NCI-H146 treated with DMSO at 0.1 percent for 48 hours (cell line): Measurements from ENCODE around the gene NDUFB3.
"Not testable (repeated sequence)": the region's sequence is repeated elsewhere in the genome, so short reads cannot be mapped to it uniquely, and the experiment has no call there.

Source experiments
- DNase-seq: peaks from one replicate; lab custom pipeline; 2025; ENCODE audit not compliant: unreplicated experiment; lab: John Stamatoyannopoulos, UW

The NDUFB3 gene

DNA sequence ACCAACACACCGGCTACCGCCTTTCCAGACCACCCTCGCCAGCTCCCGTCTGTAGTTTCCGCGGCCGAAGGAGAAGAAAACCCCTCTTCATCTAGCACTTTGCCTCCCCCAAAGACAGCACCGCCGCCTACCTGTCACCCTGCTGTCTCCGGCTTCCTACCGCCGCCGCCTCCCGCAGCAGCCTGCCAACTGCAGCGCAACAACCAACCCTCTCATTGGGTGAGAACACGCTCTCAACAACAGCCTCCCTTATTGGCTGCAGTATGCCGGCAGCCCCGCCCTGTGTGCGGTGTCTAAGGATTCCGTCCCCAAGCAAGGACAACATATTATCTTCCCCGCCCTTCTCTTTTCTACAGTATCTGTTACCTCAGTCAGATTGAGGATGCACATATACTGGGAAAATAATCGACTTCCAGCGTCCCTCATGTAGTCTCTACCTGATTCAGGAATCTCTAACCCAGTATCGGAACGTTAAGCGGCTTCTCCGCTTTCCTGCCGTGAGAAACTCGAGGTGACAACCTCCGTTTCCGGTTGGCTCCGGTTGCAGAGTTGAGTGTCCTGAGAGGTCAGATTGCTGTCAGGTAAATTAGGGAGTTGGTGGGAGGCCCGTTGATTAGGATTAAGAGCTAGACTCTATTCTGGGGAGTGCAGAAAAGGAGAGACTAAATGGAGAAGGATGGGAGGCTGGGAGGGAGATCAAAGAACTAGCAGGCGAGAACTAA is at the start of gene NDUFB3, which contains the start of gene HYCC2:
NDUFB3 (plus strand) TSS at position 523 of the 722 bp plus-strand sequence. CDS start 6,882 bp downstream, outside the sequence.
HYCC2 (minus strand) TSS at position 193 of the 722 bp plus-strand sequence. CDS start 47,662 bp downstream, outside the sequence.
- peak; percentile 79 for DNase-seq

- no peak for DNase-seq
Measured at GRCh38 chr2:201024518-201024917, 47.3 kb upstream of the NDUFB3 start.

DNA sequence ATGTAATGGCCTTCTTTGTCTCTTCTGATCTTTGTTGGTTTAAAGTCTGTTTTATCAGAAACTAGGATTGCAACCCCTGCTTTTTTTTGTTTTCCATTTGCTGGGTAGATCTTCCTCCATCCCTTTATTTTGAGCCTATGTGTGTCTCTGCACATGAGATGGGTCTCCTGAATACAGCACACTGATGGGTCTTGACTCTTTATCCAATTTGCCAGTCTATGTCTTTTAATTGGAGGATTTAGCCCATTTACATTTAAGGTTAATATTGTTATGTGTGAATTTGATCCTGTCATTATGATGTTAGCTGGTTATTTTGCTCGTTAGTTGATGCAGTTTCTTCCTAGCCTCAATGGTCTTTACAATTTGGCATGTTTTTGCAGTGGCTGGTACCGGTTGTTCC is 37.4 kb upstream of the NDUFB3 start:
- DNase-seq, result not testable (repeated sequence)

DNA sequence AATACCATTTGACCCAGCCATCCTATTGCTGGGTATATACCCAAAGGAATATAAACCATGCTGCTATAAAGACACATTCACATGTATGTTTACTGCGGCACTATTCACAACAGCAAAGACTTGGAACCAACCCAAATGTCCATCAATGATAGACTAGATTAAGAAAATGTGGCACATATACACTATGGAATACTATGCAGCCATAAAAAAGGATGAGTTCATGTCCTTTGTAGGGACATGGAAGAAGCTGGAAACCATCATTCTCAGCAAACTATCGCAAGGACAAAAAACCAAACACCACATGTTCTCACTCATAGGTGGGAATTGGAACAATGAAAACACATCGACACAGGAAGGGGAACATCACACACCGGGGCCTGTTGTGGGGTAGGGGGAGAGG is 33.4 kb upstream of the NDUFB3 start:
- DNase-seq, result not testable (repeated sequence)

GRCh38 chr2:201038855-201039254 is 32.9 kb upstream of the NDUFB3 start:
- DNase-seq, result no peak

- DNase-seq, result no peak
Measured at GRCh38 chr2:201040867-201041628, 30.8 kb upstream of the NDUFB3 start.

DNA sequence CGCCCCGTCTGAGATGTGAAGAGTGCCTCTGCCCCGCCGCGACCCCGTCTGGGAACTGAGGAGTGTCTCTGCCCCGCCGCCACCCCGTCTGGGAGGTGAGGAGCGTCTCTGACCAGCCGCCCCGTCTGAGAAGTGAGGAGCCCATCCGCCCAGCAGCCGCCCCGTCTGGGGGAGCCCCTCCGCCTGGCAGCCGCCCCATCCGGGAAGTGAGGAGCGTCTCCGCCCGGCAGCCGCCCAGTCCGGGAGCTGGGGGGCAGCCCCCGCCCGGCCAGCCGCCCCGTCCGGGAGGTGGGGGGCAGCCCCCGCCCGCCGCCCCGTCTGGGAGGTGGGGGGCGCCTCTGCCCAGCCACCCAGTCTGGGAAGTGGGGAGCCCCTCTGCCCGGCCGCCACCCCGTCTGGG is 29.4 kb upstream of the NDUFB3 start:
- DNase-seq, result not testable (repeated sequence)

GRCh38 chr2:201043050-201043449 is 28.8 kb upstream of the NDUFB3 start:
- DNase-seq, result not testable (repeated sequence)

DNA sequence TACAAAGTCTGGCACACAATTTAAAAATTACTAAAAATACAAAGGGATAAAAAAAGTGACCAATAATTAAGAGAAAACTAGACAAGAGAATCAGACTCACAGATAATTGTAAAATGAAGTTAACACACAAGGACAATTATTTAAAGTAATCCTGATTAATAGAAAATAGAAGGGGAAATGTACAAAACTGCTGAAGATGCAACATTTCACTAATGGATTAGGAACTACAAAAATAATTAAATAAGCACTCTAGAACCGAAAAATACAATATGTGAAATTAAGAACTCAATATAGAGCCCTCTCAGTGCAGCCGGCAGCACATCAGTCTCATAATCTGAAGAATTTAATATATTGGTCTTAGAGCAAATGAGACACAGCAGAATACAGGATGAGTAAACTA is 24.9 kb upstream of the NDUFB3 start:
- no peak for DNase-seq

DNA sequence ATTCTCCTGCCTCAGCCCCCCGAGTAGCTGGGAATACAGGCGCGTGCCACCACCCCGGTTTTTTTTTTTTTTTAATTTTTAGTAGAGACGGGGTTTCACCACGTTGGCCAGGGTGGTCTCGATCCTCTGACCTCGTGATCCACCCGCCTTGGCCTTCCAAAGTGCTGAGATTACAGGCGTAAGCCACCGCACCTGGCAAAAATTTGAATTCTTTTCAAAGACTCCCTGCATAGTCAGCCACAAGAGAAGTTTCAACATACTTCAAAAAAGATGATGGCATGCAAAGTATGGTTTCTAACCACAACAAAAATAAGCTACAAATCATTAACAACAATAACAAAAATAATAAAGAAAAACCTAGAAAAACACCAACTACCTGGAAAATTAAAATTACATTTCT is 22.3 kb upstream of the NDUFB3 start:
- DNase-seq, result no peak

GRCh38 chr2:201057087-201057521 is 14.7 kb upstream of the NDUFB3 start:
- no peak for DNase-seq

GRCh38 chr2:201057715-201058248 is 14.0 kb upstream of the NDUFB3 start:
- DNase-seq, result no peak

DNA sequence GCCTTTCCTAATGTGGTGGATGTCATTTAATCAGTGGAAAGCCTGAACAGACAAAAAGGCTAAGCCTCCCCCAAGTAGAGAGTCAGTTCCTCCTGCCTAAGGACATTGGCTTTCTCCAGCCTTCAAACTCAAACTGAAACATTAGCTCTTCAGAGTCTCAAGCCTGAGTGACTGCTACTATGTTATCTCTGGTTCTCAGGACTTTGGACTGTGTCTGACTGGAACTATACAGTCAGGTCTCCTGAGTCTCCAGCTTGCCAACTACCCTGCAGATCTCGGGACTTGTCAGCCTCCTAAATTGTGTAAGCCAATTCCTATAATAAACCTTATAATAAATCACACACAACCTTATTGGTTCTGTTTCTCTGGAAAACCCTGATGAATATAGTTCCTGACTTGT is 12.9 kb upstream of the NDUFB3 start:
- DNase-seq, result no peak

DNA sequence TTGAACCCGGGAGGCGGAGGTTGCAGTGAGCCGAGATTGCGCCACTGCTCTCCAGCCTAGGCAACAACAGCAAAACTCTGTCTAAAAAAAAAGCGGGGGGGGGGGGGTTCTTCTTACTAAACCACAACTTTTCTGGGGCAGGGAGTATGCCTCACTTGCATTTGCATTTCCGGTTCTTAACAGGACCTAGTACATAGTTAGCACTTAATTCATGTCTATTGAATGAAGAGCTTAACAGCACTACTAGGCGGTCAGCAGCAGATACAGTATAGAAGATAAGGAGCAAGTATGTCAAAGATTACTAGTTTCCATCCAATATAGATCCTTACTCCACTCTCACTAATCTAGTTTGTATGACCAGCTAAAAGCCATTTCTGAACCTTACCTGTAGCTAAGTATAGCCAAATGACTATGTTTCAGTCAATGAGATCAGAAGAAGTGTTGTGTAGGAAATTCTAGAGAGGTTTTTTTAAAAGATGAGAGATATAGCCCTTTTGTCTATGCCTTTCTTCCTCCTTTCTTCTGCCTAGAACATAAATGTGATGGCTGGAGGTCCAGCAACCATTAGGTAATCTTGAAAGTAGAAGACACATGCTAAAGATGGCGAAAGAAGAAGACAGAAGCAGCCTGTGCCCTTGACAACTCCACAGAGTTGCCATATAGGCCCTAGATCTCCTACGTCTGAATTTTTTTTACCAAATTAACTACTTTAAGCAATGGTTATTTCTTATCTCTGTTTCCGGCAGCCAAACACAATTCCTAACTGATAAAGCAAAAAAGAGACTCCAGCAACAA is 11.6 kb upstream of the NDUFB3 start:
- no peak for DNase-seq

- DNase-seq, result not testable (repeated sequence)
Measured at GRCh38 chr2:201063516-201063915, 8.3 kb upstream of the NDUFB3 start.

DNA sequence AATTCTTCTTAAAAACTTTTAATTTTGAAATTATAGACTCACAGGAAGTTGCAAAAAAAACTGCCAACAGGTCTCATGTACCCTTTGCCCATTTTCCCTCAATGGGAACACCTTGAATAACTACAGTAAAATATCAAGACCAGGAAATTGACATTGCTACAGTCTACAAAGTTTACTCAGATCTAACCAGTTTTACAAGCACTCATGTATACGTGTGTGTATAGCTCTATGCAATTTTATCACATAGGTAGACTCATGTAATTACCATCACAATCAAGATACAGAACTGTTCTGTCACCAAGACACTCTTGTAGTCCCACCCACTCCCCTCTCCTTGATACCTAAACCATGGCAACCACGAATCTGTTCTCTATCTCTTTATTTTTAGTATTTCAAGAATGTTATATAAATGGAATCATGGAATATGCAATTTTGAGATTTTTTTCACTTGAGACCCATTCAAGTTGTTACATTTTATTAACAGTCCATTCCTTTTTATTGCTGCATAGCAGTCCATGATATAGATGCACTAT is 6.9 kb upstream of the NDUFB3 start:
- no peak for DNase-seq

- peak; percentile 16 for DNase-seq
Measured at GRCh38 chr2:201070948-201071478, 788 bp upstream of the NDUFB3 start.

DNA sequence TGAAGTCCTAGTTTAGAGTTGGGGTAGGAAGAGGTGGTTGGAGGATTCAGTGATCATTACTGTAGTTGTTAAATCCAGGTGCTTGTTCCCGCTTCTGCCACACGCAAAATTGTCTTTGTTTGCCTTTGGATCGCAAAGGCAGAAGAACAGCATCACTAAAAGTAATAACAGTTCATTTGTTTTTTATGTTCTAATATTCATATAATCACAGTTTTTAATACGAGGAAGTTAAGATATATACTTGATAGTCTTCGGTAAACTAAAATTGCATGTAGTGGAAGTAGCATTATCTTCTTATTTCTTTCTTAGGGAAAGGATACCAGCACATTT is 365 bp downstream of the NDUFB3 start:
- no peak for DNase-seq

DNA sequence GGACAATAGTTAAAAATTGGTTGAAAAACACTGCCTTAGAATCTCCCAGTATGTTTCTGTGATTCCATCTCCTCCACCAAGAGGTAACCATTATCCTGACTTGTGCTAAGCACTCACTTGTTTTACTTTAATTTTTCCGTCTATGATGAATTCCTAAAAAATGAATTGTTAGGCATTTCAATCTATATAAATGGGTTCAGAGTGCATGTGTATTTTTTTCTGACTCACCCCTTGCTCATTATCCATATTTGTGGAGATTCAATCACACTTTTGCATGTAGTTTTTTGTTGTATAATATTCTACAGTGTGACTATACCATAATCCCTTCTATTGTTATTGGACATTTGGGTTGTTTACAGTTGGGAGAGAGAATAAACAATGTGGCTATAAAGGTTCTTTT is 1.3 kb downstream of the NDUFB3 start:
- no peak for DNase-seq

DNA sequence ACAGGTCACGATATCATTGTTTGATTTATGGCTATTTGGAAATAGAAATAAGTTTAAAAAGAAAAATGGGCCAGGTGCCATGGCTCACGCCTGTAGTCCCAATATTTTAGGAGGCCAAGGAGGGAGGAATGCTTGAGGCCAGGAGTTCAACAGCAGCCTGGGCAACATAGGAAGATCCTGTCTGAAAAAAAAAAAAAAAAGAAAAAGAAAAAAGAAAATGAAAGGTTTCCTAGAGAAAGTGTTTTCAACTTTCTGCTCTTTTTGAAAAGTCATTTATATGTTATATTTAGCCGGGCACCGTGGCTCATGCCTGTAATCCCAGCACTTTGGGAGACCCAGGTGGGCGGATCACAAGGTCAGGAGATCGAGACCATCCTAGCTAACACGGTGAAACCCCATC is 3.2 kb downstream of the NDUFB3 start:
- no peak for DNase-seq

DNA sequence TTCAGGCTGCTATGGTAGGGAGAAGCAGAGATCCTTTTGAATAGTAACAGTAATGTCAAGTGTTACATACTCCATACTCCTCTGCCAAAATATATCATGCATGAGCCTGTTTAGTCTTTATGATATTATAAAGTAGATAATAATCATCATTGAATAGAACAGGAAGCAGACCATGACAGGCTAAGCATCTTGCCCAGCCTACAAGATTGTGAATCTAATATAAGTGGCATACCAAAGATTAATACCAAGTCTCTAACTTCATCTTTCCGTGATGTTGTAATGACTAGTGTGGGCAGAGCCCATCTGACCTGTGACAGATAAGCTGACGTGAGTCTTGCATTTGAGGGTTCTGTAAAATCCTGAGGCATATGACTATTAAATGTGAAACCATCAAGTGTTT is 13.1 kb downstream of the NDUFB3 start:
- DNase-seq, result no peak
